Activated T-cell treated with anti-CD3 and anti-CD28 coated beads for 1 hour (primary cell): Measurements from ENCODE around the gene LMX1B.

ENCODE experiments used
- DNase-seq: peaks from one replicate; pipeline ENCODE4 v3.0.0-alpha.2; 2020; ENCODE audit warnings: low read depth

LMX1B gene

GRCh38 chr9:126676685-126677143 lies 63.0 kb downstream of the LMX1B start:
- no peak for DNase-seq

- no peak for DNase-seq
Observed at GRCh38 chr9:126677188-126678084, 63.7 kb downstream of the LMX1B start.

- no peak for DNase-seq
Observed at GRCh38 chr9:126678989-126679388, 65.3 kb downstream of the LMX1B start.

GRCh38 chr9:126681336-126681735 lies 67.6 kb downstream of the LMX1B start:
- DNase-seq, result no peak

GRCh38 chr9:126682113-126682810 lies 68.5 kb downstream of the LMX1B start:
- DNase-seq, result no peak

- DNase-seq, result no peak
Observed at GRCh38 chr9:126682928-126683697, 69.4 kb downstream of the LMX1B start.

- DNase-seq, result no peak
Observed at GRCh38 chr9:126683698-126684044, 69.9 kb downstream of the LMX1B start.

- DNase-seq, result no peak
Observed at GRCh38 chr9:126684345-126684744, 70.6 kb downstream of the LMX1B start.

- no peak for DNase-seq
Observed at GRCh38 chr9:126684965-126685465, 71.3 kb downstream of the LMX1B start.

- DNase-seq, result no peak
Observed at GRCh38 chr9:126687930-126688461, 74.3 kb downstream of the LMX1B start.

GRCh38 chr9:126688617-126689016 lies 74.9 kb downstream of the LMX1B start:
- no peak for DNase-seq

GRCh38 chr9:126689027-126689825 lies 75.5 kb downstream of the LMX1B start:
- DNase-seq, result no peak

- peak; percentile 49 for DNase-seq
Observed at GRCh38 chr9:126690431-126691051, 76.8 kb downstream of the LMX1B start.

- DNase-seq, result no peak
Observed at GRCh38 chr9:126692041-126692758, 78.5 kb downstream of the LMX1B start.

- DNase-seq, result no peak
Observed at GRCh38 chr9:126692759-126693427, 79.2 kb downstream of the LMX1B start.

- DNase-seq, result no peak
Observed at GRCh38 chr9:126693428-126693944, 79.8 kb downstream of the LMX1B start.

GRCh38 chr9:126694206-126695081 lies 80.7 kb downstream of the LMX1B start:
- no peak for DNase-seq

- no peak for DNase-seq
Observed at GRCh38 chr9:126695186-126695585, 81.5 kb downstream of the LMX1B start.
